ENCODE data around the gene CATSPERD.

The CATSPERD gene

DNA sequence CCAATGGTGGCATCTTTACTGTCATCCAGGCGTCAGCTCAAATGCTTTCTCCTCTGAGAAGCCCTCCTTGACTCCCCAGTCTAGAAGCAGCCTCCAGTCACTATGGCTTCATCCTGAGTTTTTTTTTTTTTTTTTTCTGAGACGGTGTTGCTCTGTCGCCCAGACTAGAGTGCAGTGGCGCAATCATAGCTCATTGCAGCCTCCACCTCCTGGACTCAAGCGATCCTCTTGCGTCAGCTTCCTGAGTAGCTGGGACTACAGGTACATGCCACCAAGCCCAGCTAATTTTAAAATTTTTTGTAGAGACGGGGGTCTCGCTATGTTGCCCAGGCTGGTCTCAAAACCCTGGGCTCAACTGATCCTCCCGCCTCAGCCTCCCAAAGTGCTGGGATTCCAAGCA lies 88.6 kb downstream of the CATSPERD start:
- no peak for DNase-seq

DNA sequence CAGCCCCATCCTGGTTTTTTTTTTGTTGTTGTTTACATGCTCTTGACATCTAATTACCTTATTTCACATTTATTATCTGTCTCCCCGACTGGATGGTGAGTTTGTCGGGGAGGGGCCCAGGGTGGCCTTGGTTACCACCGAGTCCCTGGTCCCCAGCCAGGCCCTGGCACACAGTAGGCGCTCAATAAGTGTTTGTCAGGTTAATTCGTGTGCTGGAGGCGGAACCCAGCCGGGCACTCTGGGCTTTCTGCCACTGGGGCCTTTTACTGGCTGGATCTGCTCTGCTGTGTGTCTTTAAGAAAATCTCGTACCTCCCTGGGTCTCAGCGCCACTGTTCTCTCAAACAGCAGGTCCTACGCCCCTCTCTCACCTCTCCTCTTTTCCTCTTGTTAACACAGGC lies 89.0 kb downstream of the CATSPERD start:
- no peak for DNase-seq

DNA sequence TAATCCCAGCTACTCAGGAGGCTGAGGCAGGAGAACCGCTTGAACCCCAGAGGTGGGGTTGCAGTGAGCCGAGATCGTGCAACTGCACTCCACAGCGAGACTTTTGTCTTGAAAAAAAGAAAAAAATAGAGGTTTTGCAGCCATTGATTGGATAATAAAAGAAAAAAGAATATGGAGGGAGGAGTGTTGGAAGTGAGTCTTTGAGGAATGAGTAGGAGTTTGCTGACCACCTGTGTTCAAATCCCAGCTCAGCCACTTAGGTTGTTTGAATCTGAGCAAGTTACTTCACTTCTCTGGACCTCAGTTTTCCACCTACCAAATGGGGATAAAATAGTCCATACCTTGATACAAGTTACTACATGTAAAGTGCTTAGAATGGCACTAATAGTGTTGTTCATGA lies 90.7 kb downstream of the CATSPERD start:
- no peak for DNase-seq

DNA sequence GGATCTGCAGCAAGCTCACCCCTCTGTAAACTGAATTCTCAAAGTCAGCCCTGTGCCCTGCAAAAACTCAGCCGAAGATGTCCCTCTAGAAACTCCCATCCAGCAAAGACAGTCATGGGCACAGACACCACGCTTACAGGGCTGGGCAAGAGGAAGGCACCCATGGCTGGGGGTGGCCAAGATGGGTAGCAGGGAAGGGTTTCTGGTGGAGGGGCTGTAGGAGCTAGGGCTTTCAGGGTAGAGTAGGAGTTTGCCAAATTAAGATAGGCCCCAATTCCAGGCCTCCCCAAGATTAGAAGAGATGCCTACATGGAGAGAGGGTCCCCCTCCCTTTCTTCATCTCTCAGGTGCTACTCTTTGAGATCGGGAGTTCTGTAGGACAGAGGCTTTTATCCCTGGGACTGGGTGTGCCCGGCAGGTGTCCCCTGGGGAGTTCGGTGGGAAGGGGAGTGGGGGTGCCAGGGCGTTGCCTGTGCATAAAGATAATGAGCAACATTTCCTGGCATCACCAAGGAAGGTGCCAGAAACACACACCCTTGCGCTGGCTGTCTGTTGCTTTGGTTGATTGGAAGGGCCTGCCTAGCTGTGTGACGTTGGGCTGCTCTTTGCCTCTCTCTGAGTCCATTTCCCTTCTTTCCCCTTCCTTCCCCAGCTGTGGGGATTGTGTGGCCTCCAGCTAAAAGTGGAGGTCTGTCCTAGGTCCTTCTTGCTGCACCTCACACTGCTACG lies 93.8 kb downstream of the CATSPERD start:
- DNase-seq: no peak

DNA sequence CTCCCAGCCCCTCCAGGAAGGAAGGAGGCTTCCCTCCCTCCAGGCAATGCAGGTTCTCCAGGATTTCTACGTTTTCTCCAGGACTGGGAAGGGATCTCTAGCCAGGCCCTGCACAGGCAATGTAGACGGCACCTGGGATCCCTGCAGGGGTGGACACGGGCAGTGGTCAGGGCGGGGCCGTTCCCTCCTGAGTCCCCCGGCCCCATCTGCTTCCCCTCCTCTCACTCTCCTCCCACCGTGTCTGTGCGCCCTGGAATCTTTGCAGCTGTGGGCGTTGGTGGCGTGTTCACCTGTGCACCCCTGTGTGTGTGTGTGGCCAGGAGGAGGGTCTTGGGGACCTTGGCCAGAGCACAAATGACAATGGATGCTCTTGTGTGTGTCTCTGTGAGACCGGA lies 94.4 kb downstream of the CATSPERD start:
- DNase-seq: no peak

DNA sequence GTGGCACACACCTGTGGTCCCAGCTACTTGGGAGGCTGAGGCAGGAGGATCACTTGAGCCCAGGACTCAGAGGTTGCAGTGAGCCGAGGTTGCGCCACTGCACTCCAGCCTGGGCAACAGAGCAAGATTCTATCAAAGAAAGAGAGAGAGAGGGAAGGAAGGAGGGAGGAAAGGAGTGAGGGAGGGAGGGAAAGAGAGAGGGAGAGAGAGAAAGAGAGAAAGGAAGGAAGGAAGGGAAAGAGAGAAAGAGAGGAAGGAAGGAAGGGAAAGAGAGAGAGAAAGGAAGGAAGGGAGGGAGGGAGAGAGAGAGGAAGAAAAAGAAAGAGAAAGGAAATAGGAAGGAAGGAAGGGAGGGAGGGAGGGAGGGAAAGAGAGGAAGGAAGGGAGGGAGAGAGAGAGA lies 96.8 kb downstream of the CATSPERD start:
- DNase-seq: no peak

DNA sequence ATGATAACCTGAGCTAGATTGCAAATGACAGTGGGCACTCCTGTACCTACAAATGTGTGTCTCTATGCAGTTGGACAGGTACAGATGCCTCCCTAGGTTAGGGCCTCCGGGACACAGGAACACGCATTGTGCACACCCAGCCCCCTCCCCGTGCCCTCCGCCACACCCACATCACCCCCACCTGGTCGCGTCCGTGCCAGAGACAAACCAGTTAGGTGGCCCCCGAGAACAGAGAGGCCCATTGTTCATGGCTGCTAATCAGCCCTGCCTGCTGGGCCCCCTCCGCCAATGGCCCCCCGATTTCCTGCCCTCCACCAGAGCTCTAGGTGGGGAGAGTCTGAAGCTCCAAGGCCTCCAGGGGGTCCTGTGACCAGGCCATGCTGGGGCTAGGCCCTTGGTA lies 98.2 kb downstream of the CATSPERD start:
- no peak for DNase-seq

DNA sequence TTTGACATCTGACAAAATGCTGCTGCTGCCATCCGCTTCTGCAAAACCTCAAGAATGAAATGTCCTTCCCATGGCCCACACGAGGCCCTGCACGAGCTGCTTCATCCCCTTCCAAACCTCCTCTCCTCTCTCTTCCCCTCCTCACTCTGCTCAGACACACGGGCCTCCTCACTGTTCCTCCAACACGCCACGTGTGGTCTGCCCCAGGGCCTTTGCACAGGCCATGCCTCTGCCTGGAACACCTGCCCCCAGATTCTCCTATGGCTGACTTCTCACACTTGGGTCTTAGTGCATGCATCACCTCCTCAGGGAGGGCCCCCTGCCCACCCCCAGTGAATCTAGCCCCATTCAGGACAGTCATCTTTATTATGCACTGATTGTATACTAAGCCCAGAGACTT lies 100.3 kb downstream of the CATSPERD start:
- DNase-seq: no peak

DNA sequence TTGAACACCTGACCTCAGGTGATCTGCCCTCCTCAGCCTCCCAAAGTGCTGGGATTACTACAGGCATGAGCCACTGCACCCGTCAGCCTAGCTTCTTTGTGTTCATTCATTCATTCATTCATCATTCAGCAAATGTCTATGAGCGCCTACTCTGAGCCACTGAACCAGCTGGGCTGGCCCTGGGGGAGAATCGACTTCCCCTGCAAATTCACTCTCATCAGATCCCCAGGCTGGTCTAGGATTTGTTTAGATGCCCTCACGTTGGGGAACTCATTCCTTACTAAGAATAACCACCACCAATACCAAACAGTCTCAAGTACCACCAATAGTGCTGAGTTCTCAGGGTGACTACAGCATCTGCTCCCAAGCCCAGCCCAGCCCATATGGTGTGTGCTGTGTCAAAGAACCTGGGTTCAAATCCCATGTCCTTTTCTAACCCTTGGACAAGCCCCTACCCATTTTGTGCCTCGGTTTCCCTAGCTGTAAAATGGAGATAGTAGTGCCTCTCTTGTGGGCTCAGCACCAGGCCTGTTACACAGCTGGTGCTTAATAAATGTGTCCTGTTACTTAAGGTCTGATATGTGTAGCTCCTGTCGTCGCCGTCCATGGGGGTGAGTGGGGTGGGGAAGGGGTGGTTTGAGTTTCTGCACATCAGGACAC lies 101.2 kb downstream of the CATSPERD start:
- no peak for DNase-seq

DNA sequence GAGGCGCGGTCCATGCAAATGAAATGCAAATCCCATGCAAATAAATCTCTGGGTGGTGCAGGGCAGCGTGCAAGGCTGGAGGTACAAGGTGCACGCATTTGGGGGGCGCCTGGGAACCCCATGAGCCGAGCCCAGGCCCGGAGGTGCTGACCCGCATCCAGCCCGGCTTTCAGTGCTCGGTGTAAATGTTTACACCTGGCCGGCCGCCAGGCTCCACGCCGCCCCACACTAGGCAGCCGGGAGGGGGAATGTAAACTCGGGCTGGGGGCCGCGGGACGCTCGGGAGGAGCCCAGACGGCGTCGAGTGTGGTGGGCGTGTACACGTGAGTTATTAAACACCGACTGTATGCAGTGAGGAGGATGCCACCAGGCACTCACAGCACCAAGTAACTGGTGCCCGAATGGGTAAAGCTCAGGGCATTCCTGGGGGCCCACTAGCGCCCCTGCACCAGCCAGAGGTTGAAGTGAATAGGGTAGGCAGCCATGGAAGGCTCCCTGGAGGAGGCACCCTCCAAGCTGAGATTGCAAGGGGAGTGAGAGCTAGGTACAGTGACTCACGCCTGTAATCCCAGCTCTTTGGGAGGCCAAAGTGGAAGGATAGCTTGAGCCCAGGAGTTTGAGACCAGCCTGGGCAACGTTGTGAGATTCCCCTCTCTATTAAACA lies 101.9 kb downstream of the CATSPERD start:
- peak; percentile 49 for DNase-seq

DNA sequence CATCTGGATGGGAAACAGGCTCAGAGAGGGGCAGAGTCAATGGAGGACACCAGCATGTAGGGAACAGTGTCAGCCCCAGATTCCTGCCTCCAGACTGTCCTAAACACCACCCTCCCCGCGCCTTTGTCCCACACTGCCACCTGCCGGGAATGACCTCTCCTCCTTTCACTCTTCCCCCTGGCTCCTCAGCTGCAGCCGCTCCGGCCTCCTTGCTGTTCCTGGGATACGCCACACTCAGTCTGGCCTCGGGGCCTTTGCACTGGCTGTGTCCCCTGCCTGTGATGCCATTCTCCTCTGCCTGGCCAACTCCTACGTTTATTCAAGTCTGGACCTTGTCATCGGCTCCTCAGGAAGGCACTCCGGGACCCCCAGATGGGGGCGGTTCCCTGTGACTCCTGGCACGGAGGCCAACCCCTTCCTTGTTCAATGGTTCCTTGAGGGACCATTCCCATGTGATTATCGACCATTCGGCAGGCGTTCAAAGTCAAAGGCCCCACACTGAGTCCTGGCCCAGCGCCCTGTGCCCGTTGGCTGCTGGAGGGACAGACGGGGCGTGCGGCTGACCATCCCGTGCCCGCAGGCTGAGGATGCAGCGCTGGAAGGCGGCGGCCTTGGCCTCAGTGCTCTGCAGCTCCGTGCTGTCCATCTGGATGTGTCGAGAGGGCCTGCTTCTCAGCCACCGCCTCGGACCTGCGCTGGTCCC lies 103.3 kb downstream of the CATSPERD start:
- DNase-seq: peak; percentile 18

DNA sequence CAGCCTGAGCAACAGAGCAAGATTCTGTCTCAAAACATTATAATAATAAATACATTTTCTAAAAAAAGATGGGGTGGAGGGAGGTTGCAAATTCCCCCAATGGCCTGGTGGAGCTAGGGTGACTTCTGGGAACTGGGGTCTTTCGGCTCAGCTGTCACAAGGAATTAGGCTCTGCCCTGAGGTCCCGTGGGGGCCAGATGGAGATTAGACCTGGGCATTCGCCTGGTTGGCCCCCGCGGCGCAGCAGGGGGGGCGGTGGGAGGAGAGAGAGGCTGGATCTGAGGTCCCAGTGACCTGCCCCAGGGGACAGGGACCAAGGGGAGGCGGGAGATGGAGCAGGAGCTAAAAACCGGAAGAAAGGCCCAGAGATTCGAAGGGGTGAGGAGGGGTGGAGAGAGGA lies 104.3 kb downstream of the CATSPERD start:
- DNase-seq: no peak

DNA sequence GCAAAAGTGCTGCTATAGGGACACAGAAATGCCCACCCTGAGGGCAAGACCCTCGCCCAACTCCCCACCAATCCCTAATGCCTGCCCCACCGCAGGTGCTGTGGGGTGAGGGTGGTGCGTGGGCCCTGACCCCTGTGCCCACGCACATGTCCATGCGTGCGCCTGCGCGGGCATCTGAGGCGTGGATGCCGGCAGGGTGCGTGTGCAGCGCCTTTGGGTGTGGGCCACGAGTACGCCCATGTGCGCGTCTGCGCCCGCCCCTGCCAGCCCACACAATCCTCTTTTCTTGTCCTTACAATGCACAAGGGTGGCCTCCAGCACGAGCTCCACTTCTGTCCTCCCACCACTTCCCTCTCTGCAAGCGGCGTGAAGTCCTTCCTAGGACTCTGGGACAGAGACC lies 104.7 kb downstream of the CATSPERD start:
- no peak for DNase-seq

DNA sequence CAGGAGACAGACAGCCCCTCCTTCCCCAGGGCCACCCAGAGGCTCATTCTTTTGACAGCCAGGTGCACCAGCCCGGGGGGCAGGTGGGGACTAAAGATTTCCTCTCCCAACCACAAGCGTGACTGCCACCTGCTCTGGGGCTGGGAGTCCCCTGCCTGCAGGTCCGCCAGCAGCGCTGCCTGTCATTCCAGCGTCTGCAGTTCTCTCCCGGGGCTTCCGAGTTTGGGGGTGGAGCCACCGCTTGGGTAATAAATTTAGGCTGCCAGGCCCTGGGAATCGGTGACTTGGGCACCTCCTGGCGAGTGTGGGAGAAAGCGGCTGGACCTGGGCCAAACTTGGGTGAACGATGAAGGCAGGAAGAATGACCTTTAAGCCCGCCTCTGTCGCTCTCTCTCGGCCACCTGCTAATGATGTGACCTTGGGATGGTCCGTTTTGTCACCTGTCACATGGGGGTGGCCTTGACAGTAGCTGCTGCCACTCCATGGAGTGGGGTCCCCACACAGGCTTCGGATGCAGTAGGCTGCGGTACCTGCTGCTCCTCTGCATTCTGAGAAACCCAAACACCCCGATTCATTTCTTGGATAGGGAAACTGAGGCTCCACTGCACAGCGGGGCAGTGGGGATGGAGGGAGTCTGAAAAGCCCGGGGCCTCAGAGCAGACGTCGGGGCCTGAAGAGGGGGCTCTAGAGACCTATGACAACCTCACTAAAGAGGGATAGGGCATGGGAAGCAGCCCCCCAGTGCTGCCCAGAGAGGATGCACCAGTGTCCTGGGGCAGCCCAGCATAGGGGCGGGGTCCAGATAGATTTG lies 106.3 kb downstream of the CATSPERD start:
- DNase-seq: peak; percentile 72

DNA sequence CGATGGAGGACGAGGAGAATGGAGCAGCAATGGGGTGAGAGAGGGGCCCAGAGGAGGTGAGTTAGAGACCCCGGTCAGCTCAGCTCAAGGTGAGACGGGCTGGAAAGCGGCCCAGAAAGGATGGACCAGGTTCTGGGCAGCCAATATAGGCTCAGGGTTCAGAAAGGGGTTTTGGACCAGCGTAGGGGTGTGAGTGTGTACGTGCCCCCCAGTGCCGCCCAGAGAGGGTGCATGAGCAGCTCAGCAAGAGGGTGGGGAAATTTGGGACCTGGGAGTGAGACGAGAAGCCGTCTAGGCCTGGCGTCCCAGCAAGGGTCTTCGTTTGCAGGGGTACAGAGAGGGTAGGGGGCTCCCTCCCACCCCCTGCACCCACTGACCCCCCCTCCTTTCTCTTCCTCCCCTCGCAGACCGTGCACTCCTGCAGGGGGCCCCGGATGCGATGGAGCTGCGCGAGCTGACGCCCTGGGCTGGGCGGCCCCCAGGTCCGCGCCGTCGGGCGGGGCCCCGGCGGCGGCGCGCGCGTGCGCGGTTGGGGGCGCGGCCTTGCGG lies 107.0 kb downstream of the CATSPERD start:
- DNase-seq: no peak

DNA sequence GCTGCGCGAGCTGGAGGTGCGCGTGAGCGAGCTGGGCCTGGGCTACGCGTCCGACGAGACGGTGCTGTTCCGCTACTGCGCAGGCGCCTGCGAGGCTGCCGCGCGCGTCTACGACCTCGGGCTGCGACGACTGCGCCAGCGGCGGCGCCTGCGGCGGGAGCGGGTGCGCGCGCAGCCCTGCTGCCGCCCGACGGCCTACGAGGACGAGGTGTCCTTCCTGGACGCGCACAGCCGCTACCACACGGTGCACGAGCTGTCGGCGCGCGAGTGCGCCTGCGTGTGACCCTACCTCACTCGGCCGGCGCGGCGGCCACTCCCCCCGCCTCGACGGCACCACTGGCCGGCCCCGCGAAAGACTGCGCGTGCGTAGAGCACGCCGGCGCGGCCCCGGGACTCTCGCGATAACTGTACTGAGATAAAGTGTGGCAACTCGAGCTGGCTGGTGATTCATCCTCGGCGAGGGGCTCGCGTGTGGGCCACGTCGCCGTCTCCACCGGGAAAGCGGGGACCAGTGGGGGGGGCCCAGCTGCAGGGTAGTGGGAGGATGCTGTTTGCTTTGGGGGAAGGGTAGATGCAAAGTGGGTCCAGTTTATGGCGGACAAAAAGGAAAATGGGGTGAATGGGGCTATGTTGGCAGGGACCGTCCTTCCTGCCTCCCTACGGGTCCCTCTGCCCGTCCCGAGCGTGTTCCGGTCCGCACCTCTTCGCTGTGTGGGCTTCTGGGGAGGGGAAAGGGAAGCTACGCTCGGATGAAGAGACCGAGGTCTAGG lies 107.6 kb downstream of the CATSPERD start:
- DNase-seq: peak; percentile 63

Data from NCI-H526 treated with DMSO at 0.1 percent for 48 hours (cell line).